Daoy (cell line): ENCODE measurements around the gene FGGY. TPM values are rescaled to one million over a fixed set of nuclear protein-coding genes. Genes with fewer than 3 reads are reported as not detected.
"Not testable (repeated sequence)": the region's sequence is repeated elsewhere in the genome, so short reads cannot be mapped to it uniquely, and the experiment has no call there.

Experiments
- DNase-seq: peaks from one replicate; pipeline ENCODE4 v3.0.0-alpha.2; 2015; ENCODE audit warnings: low read depth
- total RNA-seq: library from RNA; depleted of rRNA; stranded (reverse); fragments of >200 nt; shearing (Covaris generic); gene quantifications from 2 replicates; pipeline ENCODE4 v1.2.3, GENCODE V29; 2014

Gene FGGY
- total RNA-seq, 1 experiment from 2014 or later, result 15.7 TPM

- no peak for DNase-seq
These were observed 53.6 kb downstream of the FGGY start for GRCh38 chr1:59350521-59350920.

- no peak for DNase-seq
These were observed 55.2 kb downstream of the FGGY start for GRCh38 chr1:59352065-59352464.

- DNase-seq, result no peak
These were observed 56.6 kb downstream of the FGGY start for GRCh38 chr1:59353453-59353852.

GRCh38 chr1:59354239-59354638 is 57.3 kb downstream of the FGGY start:
- not testable (repeated sequence) for DNase-seq

GRCh38 chr1:59354709-59355337 is 57.9 kb downstream of the FGGY start:
- DNase-seq, result peak; percentile 65

- DNase-seq, result no peak
These were observed 58.5 kb downstream of the FGGY start for GRCh38 chr1:59355361-59355760.

- DNase-seq, result no peak
These were observed 59.7 kb downstream of the FGGY start for GRCh38 chr1:59356627-59357026.

- no peak for DNase-seq
These were observed 60.9 kb downstream of the FGGY start for GRCh38 chr1:59357645-59358320.

GRCh38 chr1:59359325-59359724 is 62.4 kb downstream of the FGGY start:
- DNase-seq, result no peak

- DNase-seq, result peak; percentile 91
These were observed 63.3 kb downstream of the FGGY start for GRCh38 chr1:59360170-59360569.

GRCh38 chr1:59360729-59361128 is 63.8 kb downstream of the FGGY start:
- no peak for DNase-seq

- peak; percentile 87 for DNase-seq
These were observed 64.9 kb downstream of the FGGY start for GRCh38 chr1:59361766-59362165.

- no peak for DNase-seq
These were observed 67.1 kb downstream of the FGGY start for GRCh38 chr1:59364037-59364436.

GRCh38 chr1:59366346-59366745 is 69.5 kb downstream of the FGGY start:
- no peak for DNase-seq

- DNase-seq, result peak; percentile 33
These were observed 70.6 kb downstream of the FGGY start for GRCh38 chr1:59367301-59368007.

GRCh38 chr1:59368008-59368670 is 71.2 kb downstream of the FGGY start:
- DNase-seq, result no peak

GRCh38 chr1:59375321-59376220 is 78.7 kb downstream of the FGGY start:
- DNase-seq, result peak; percentile 86

- no peak for DNase-seq
These were observed 80.5 kb downstream of the FGGY start for GRCh38 chr1:59377350-59377904.

GRCh38 chr1:59378621-59379370 is 81.9 kb downstream of the FGGY start:
- no peak for DNase-seq

- DNase-seq, result no peak
These were observed 82.5 kb downstream of the FGGY start for GRCh38 chr1:59379371-59379728.
